CD14-positive monocyte (primary cell): ENCODE data around the gene APMAP. TPM values are rescaled to one million over a fixed set of nuclear protein-coding genes. Genes with fewer than 3 reads are reported as not detected.
A peak's percentile ranks its signal among the peaks of the same experiment; 100 is the strongest.

Source experiments
- DNase-seq, 3 donors: peaks; one replicate each; pipeline ENCODE4 v3.0.0-alpha.2; 2011 to 2022
- H2AFZ ChIP-seq: 2 replicates; pipeline ENCODE4 v1.6.0; 2012; ENCODE audit warnings: mild to moderate bottlenecking, low read depth, low read length, inconsistent platforms; ENCODE audit not compliant: insufficient read depth, poor library complexity, severe bottlenecking
- H3K27ac ChIP-seq, 2 donors: 1 replicate in 1 of 2; 2 replicates in 1 of 2; pipeline ENCODE4 v1.5.1; 2012 to 2013; ENCODE audit warnings: low read length in 2 of 2, control low read depth in 1 of 2, inconsistent platforms in 1 of 2, low read depth in 1 of 2, mild to moderate bottlenecking in 1 of 2
- H3K27me3 ChIP-seq, 2 donors: one replicate each; pipeline versions ENCODE4 v1.6.0 to v1.6.1; 2011 to 2013; ENCODE audit warnings: low read length in 2 of 2; ENCODE audit not compliant: control insufficient read depth in 2 of 2, insufficient read depth in 2 of 2
- H3K36me3 ChIP-seq, 2 donors: replicated peaks in 1 of 2; 1 replicate in 1 of 2; 2 replicates in 1 of 2; pipeline versions ENCODE4 v1.5.1 to v1.6.1; 2012 to 2013; ENCODE audit warnings: low read length in 2 of 2, control low read depth in 1 of 2, inconsistent platforms in 1 of 2, mild to moderate bottlenecking in 1 of 2; ENCODE audit not compliant: insufficient read depth in 2 of 2, control insufficient read depth in 1 of 2
- H3K4me1 ChIP-seq, 2 donors: 1 replicate in 1 of 2; 2 replicates in 1 of 2; pipeline versions ENCODE4 v1.5.1 to v1.6.1; 2012 to 2013; ENCODE audit warnings: low read length in 2 of 2, control low read depth in 1 of 2, inconsistent platforms in 1 of 2, mild to moderate bottlenecking in 1 of 2, moderate library complexity in 1 of 2; ENCODE audit not compliant: insufficient read depth in 2 of 2, control insufficient read depth in 1 of 2
- H3K4me2 ChIP-seq: replicated peaks from 2 replicates; pipeline ENCODE3; 2012; ENCODE audit warnings: low read length, moderate library complexity, mild to moderate bottlenecking; ENCODE audit not compliant: poor library complexity, severe bottlenecking; ENCODE audit errors: extremely low read depth
- H3K4me3 ChIP-seq, 3 experiments: fragments of 200-600 bp in 1 of 3; sonication (generic) in 1 of 3; replicated peaks in 1 of 3; 1 replicate in 2 of 3; 2 replicates in 1 of 3; pipeline ENCODE4 v1.5.1; 2011 to 2013; ENCODE audit warnings: low read length in 3 of 3, mild to moderate bottlenecking in 3 of 3, control low read depth in 2 of 3, low read depth in 2 of 3, inconsistent platforms in 1 of 3, moderate library complexity in 1 of 3
- H3K79me2 ChIP-seq: 2 replicates; pipeline ENCODE4 v1.6.0; 2012; ENCODE audit warnings: mild to moderate bottlenecking, control low read depth, inconsistent platforms, low read length, moderate library complexity; ENCODE audit not compliant: insufficient read depth
- H3K9ac ChIP-seq: 2 replicates; pipeline ENCODE4 v1.6.0; 2017; ENCODE audit warnings: low read length, mild to moderate bottlenecking; ENCODE audit not compliant: insufficient read depth, poor library complexity, severe bottlenecking
- H3K9me3 ChIP-seq, 2 donors: replicated peaks in 1 of 2; 1 replicate in 1 of 2; 2 replicates in 1 of 2; pipeline versions ENCODE4 v1.5.1 to v1.6.1; 2012 to 2013; ENCODE audit warnings: low read length in 2 of 2, control low read depth in 1 of 2; ENCODE audit not compliant: control insufficient read depth in 1 of 2, insufficient read depth in 1 of 2
- H4K20me1 ChIP-seq: 2 replicates; pipeline ENCODE4 v1.6.0; 2012; ENCODE audit warnings: mild to moderate bottlenecking, low read length, control low read depth, moderate library complexity; ENCODE audit not compliant: insufficient read depth
- H3K27ac Mint-ChIP-seq, 7 donors: one replicate each; pipeline ENCODE4 v1.8.0; 2020; ENCODE audit warnings: mild to moderate bottlenecking in 7 of 7, mixed read lengths in 7 of 7, moderate library complexity in 6 of 7, inconsistent platforms in 2 of 7
- H3K27me3 Mint-ChIP-seq, 3 donors: one replicate each; pipeline ENCODE4 v1.8.0; 2021 to 2022; ENCODE audit warnings: low read depth in 3 of 3, mild to moderate bottlenecking in 3 of 3, mixed read lengths in 3 of 3, moderate library complexity in 3 of 3, inconsistent platforms in 1 of 3
- H3K36me3 Mint-ChIP-seq, 2 donors: one replicate each; pipeline ENCODE4 v1.8.0; 2020; ENCODE audit warnings: mixed read lengths in 2 of 2, inconsistent platforms in 1 of 2, mild to moderate bottlenecking in 1 of 2
- H3K4me1 Mint-ChIP-seq: one replicate; pipeline ENCODE4 v1.8.0; 2020; ENCODE audit warnings: mild to moderate bottlenecking, mixed read lengths
- H3K4me3 Mint-ChIP-seq, 2 donors: one replicate each; pipeline ENCODE4 v1.8.0; 2020; ENCODE audit warnings: mild to moderate bottlenecking in 2 of 2, mixed read lengths in 2 of 2, moderate library complexity in 1 of 2
- H3K9me3 Mint-ChIP-seq, 7 donors: one replicate each; pipeline ENCODE4 v1.8.0; 2020 to 2022; ENCODE audit warnings: mixed read lengths in 7 of 7, mild to moderate bottlenecking in 6 of 7, moderate library complexity in 6 of 7, inconsistent platforms in 2 of 7
- WGBS: methylation state at CpG from one replicate; pipeline ENCODE4 v1.1.5; 2013; ENCODE audit warnings: missing lambda C conversion rate; ENCODE audit not compliant: insufficient coverage; 5-methylcytosine and 5-hydroxymethylcytosine counted together
- intact Hi-C, 2 donors: fragments of 100-400 bp; cut with micrococcal nuclease; formaldehyde crosslinking; loops; one replicate each; pipeline versions ENCODE4 v1.15.0 to v1.15.1; 2023
- polyA plus RNA-seq, 3 donors: library from polyadenylated mRNA; depleted of rRNA in 1 of 3; unstranded in 2 of 3; stranded (reverse) in 1 of 3; fragments of 300-500 nt in 2 of 3; fragments of >200 nt in 1 of 3; fragmentation: Illumina TruSeq in 2 of 3; gene quantifications; 1 replicate in 2 of 3; 2 replicates in 1 of 3; pipeline ENCODE4 v1.2.3, GENCODE V29; 2012 to 2021
- TF ChIP-seq, protein P1 (sequence below): fragments of 200-600 bp; IDR thresholded peaks from one replicate; pipeline ENCODE4 v1.8.0; 2022; ENCODE audit warnings: antibody characterized with exemption, mild to moderate bottlenecking

The APMAP gene
- polyA plus RNA-seq, 3 donors, result 26.9 to 74.0 (median 73.2) TPM

- peaks cover 42 to 56% of the 10 kb centered on the region in 2 donors for H3K4me1 ChIP-seq
- DNase-seq, result peak in 2 of 3 donors; percentile 23 to 26
Measured at GRCh38 chr20:24993337-24994185, 1.0 kb upstream of the APMAP start.

More at GRCh38 chr20:24993337-24994185, 1.0 kb upstream of the APMAP start:
- Histone ChIP-seq H3K27me3 (no peaks in the 10 kb centered on the region), H2AFZ (peak overlapping the region; percentile 79), H3K36me3 (no peaks in the 10 kb centered on the region), H3K9ac (peak overlapping the region; percentile 94), H3K9me3 (no peaks in the 10 kb centered on the region), H3K27ac (peak overlapping the region; percentile 87 to 98), H4K20me1 (no peaks in the 10 kb centered on the region), H3K4me3 (peak overlapping the region; percentile 55 to 89 (median 85)), H3K79me2 (peaks cover 40% of the 10 kb centered on the region), H3K4me2 (peak overlapping the region; percentile 85)
- Mint-ChIP-seq H3K27me3 (peaks cover 2 to 5% (median 5%) of the 10 kb centered on the region in 3 donors), H3K4me1 (peaks cover 61% of the 10 kb centered on the region), H3K4me3 (peak overlapping the region; percentile 96 to 97), H3K36me3 (peaks cover 2 to 3% of the 10 kb centered on the region in 2 donors), H3K9me3 (no peaks in the 10 kb centered on the region), H3K27ac (peak overlapping the region; percentile 94 to 98 (median 97))
- TF ChIP-seq, protein P1, sequence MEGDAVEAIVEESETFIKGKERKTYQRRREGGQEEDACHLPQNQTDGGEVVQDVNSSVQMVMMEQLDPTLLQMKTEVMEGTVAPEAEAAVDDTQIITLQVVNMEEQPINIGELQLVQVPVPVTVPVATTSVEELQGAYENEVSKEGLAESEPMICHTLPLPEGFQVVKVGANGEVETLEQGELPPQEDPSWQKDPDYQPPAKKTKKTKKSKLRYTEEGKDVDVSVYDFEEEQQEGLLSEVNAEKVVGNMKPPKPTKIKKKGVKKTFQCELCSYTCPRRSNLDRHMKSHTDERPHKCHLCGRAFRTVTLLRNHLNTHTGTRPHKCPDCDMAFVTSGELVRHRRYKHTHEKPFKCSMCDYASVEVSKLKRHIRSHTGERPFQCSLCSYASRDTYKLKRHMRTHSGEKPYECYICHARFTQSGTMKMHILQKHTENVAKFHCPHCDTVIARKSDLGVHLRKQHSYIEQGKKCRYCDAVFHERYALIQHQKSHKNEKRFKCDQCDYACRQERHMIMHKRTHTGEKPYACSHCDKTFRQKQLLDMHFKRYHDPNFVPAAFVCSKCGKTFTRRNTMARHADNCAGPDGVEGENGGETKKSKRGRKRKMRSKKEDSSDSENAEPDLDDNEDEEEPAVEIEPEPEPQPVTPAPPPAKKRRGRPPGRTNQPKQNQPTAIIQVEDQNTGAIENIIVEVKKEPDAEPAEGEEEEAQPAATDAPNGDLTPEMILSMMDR, result no peak
- intact Hi-C loops, result loop anchor here (2.0 to 10.0 kb wide), 9 partner anchors 71 to 704 kb away; partner anchors contain the start of genes ENTPD6 (in 2 of the 2), PYGB (in 2 of the 2), ABHD12 (in 1 of the 2) and GINS1 (in 1 of the 2)
- 30% methylated on average over 4 of the region's 9 CpGs for WGBS
